B cell (primary cell): ENCODE measurements around the gene COG4. TPM values are rescaled to one million over a fixed set of nuclear protein-coding genes. Genes with fewer than 3 reads are reported as not detected.

ENCODE experiments used
- ATAC-seq: fragments of 200-7000 bp; cut with Tn5 transposase; one replicate; pipeline ENCODE4 v1.10.0; 2021; ENCODE audit warnings: low read depth, mild to moderate bottlenecking, moderate number of reproducible peaks, moderate library complexity
- CTCF ChIA-PET: fragments of 350-600 bp; sonication (Branson Sonifier 250); formaldehyde crosslinking; loops from one replicate; lab custom pipeline; 2021; ENCODE audit warnings: antibody characterized with exemption, inconsistent platforms; lab: Charles Lee
- POLR2A ChIA-PET: fragments of 350-600 bp; sonication (Branson Sonifier 250); formaldehyde crosslinking; loops from one replicate; lab custom pipeline; 2021; ENCODE audit warnings: antibody characterized with exemption; lab: Charles Lee
- DNase-seq: peaks from one replicate; pipeline ENCODE4 v3.0.0; 2013
- H2AFZ ChIP-seq: 2 replicates; pipeline ENCODE4 v1.6.1; 2012; ENCODE audit warnings: mild to moderate bottlenecking, low read depth, low read length; ENCODE audit not compliant: insufficient read depth, poor library complexity, severe bottlenecking
- H3K27ac ChIP-seq, 2 donors: 1 replicate in 1 of 2; 2 replicates in 1 of 2; pipeline ENCODE4 v1.5.1; 2012 to 2013; ENCODE audit warnings: low read length in 2 of 2, mild to moderate bottlenecking in 2 of 2, moderate library complexity in 1 of 2
- H3K27me3 ChIP-seq, 4 experiments: fragments of 200-600 bp in 1 of 4; sonication (generic) in 1 of 4; replicated peaks in 1 of 4; 1 replicate in 2 of 4; 2 replicates in 2 of 4; pipeline versions ENCODE4 v1.6.1 to v1.7.0; 2013 to 2016; ENCODE audit warnings: low read length in 3 of 4, mild to moderate bottlenecking in 2 of 4, mixed read lengths in 1 of 4, moderate library complexity in 1 of 4; ENCODE audit not compliant: insufficient read depth in 4 of 4, control insufficient read depth in 3 of 4; ENCODE audit errors: control extremely low read depth in 1 of 4
- H3K36me3 ChIP-seq, 2 experiments: replicated peaks in 1 of 2; 1 replicate in 1 of 2; 2 replicates in 1 of 2; pipeline versions ENCODE4 v1.6.1 to v1.7.1; 2013; ENCODE audit warnings: low read length in 1 of 2; ENCODE audit not compliant: insufficient read depth in 2 of 2, control insufficient read depth in 1 of 2; ENCODE audit errors: control extremely low read depth in 1 of 2, extremely low read depth in 1 of 2
- H3K4me1 ChIP-seq, 2 donors: fragments of 200-600 bp in 1 of 2; sonication (generic) in 1 of 2; 1 replicate in 1 of 2; 2 replicates in 1 of 2; pipeline versions ENCODE4 v1.5.1 to v1.6.1; 2013 to 2017; ENCODE audit warnings: low read length in 2 of 2; ENCODE audit not compliant: control insufficient read depth in 2 of 2, insufficient read depth in 2 of 2
- H3K4me2 ChIP-seq: replicated peaks from 2 replicates; pipeline ENCODE3; 2012; ENCODE audit warnings: mild to moderate bottlenecking, low read depth, low read length; ENCODE audit not compliant: poor library complexity, severe bottlenecking
- H3K4me3 ChIP-seq, 5 experiments: fragments of 200-600 bp in 1 of 5; sonication (generic) in 1 of 5; 1 replicate in 3 of 5; 2 replicates in 2 of 5; pipeline versions ENCODE4 v1.5.1 to v1.7.0; 2011 to 2016; ENCODE audit warnings: low read length in 4 of 5, mild to moderate bottlenecking in 4 of 5, low read depth in 2 of 5, control low read depth in 1 of 5, moderate library complexity in 1 of 5; ENCODE audit not compliant: insufficient read depth in 1 of 5; ENCODE audit errors: control extremely low read depth in 1 of 5, extremely low read depth in 1 of 5
- H3K79me2 ChIP-seq: fragments of 200-600 bp; sonication (generic); one replicate; pipeline ENCODE4 v1.6.0; 2016; ENCODE audit warnings: low read length; ENCODE audit not compliant: control insufficient read depth, insufficient read depth
- H3K9ac ChIP-seq: fragments of 200-600 bp; sonication (generic); 2 replicates; pipeline ENCODE4 v1.6.1; 2017; ENCODE audit warnings: mild to moderate bottlenecking, low read length, moderate library complexity
- H3K9me3 ChIP-seq, 3 donors: one replicate each; pipeline versions ENCODE4 v1.6.1 to v1.7.1; 2013; ENCODE audit warnings: low read length in 2 of 3; ENCODE audit not compliant: control insufficient read depth in 2 of 3, insufficient read depth in 1 of 3; ENCODE audit errors: control extremely low read depth in 1 of 3
- H4K20me1 ChIP-seq: 2 replicates; pipeline ENCODE4 v1.6.0; 2012; ENCODE audit warnings: mild to moderate bottlenecking, low read length; ENCODE audit not compliant: insufficient read depth, control insufficient read depth, poor library complexity, severe bottlenecking
- H3K27ac Mint-ChIP-seq: one replicate; pipeline ENCODE4 v1.8.0; 2021; ENCODE audit warnings: mixed read lengths
- H3K27me3 Mint-ChIP-seq: one replicate; pipeline ENCODE4 v1.8.0; 2021; ENCODE audit warnings: mixed read lengths
- H3K4me1 Mint-ChIP-seq: one replicate; pipeline ENCODE4 v1.8.0; 2021; ENCODE audit warnings: mixed read lengths
- H3K4me3 Mint-ChIP-seq: one replicate; pipeline ENCODE4 v1.8.0; 2021; ENCODE audit warnings: mixed read lengths
- H3K9me3 Mint-ChIP-seq: one replicate; pipeline ENCODE4 v1.8.0; 2022; ENCODE audit warnings: mixed read lengths; ENCODE audit not compliant: insufficient read depth
- EZH2 ChIP-seq: IDR thresholded peaks from 2 replicates; pipeline ENCODE4 v1.6.1; 2012; ENCODE audit warnings: borderline replicate concordance, low read depth, mild to moderate bottlenecking, moderate library complexity, low read length; ENCODE audit not compliant: insufficient read depth, poor library complexity, severe bottlenecking
- WGBS: methylation state at CpG from one replicate; pipeline ENCODE4 v1.1.5; 2013; ENCODE audit warnings: missing lambda C conversion rate; ENCODE audit not compliant: insufficient coverage; 5-methylcytosine and 5-hydroxymethylcytosine counted together
- intact Hi-C: fragments of 100-400 bp; cut with micrococcal nuclease; formaldehyde crosslinking; loops from one replicate; pipeline ENCODE4 v1.10.0; 2022
- polyA plus RNA-seq: library from polyadenylated mRNA; depleted of rRNA; stranded (reverse); fragments of >200 nt; gene quantifications from 2 replicates; pipeline ENCODE4 v1.2.3, GENCODE V29; 2012
- total RNA-seq, 2 donors: library from RNA; stranded (reverse); fragments of 120-200 nt in 1 of 2; gene quantifications; 1 replicate in 1 of 2; 2 replicates in 1 of 2; pipeline versions ENCODE4 v1.2.3 to v1.2.4, GENCODE V29; 2013 to 2022
- TF ChIP-seq, protein P1 (sequence below): fragments of 200-600 bp; IDR thresholded peaks from one replicate; pipeline ENCODE4 v1.8.0; 2022; ENCODE audit warnings: antibody characterized with exemption, mild to moderate bottlenecking

COG4 gene
- total and polyA plus RNA-seq, 2 donors (not counting 1 experiment from before 2014, with no cell fraction given): 49.4 to 60.6 TPM

DNA sequence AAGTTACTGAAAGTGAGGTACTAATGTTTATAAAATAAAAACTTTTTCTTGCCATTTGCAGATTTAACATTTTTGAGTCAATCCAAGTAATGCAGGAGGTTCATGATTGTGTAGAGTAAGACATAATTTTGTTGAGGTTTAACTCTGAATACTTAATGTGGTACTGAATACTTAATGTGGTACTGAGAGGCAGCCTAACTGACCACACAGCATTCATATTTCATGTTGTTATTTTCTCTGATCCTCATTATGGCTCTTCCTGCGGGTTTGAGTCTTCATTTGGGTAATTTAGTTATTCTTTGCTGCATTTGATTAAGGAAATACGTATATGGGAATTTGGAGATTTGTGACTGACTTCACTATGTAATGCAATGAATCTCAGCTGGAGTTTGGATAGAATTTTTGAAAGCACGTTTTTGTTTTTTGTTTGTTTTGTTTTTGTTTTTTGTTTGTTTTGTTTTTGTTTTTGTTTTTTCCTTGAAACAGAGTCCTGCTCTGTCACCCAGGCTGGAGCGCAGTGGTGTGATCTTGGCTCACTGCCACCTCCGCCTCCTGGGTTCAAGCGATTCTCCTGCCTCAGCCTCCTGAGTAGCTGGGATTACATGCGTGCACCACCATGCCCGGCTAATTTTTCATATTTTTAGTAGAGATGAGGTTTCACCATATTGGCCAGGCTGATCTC, 4.1 kb upstream of the COG4 start:
- H3K4me3 ChIP-seq: no peak overlapping the region
- TF ChIP-seq, protein P1, sequence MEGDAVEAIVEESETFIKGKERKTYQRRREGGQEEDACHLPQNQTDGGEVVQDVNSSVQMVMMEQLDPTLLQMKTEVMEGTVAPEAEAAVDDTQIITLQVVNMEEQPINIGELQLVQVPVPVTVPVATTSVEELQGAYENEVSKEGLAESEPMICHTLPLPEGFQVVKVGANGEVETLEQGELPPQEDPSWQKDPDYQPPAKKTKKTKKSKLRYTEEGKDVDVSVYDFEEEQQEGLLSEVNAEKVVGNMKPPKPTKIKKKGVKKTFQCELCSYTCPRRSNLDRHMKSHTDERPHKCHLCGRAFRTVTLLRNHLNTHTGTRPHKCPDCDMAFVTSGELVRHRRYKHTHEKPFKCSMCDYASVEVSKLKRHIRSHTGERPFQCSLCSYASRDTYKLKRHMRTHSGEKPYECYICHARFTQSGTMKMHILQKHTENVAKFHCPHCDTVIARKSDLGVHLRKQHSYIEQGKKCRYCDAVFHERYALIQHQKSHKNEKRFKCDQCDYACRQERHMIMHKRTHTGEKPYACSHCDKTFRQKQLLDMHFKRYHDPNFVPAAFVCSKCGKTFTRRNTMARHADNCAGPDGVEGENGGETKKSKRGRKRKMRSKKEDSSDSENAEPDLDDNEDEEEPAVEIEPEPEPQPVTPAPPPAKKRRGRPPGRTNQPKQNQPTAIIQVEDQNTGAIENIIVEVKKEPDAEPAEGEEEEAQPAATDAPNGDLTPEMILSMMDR: no peak
- no peak for TF ChIP-seq EZH2
- ChIA-PET POLR2A (interaction anchor here (0.7 kb wide), 1 partner anchor 81 kb away, joined by 4 read pairs; no protein-coding TSS in a partner anchor), CTCF (interaction anchor here (0.7 to 1.9 kb wide), 2 partner anchors 133 to 180 kb away, joined by 3 to 4 read pairs; no protein-coding TSS in a partner anchor)
- DNase-seq (no peak), ATAC-seq (no peak)
- Mint-ChIP-seq H3K27ac (no peak overlapping the region), H3K4me1 (peaks cover 53% of the 10 kb centered on the region), H3K4me3 (no peak overlapping the region), H3K9me3 (no peaks in the 10 kb centered on the region), H3K27me3 (no peaks in the 10 kb centered on the region)
- H3K27me3 ChIP-seq: no peaks in the 10 kb centered on the region
- H4K20me1 ChIP-seq: peaks cover 50% of the 10 kb centered on the region
- H3K4me2 ChIP-seq: no peak overlapping the region
- H3K79me2 ChIP-seq: peaks cover 95% of the 10 kb centered on the region
- H3K4me1 ChIP-seq: peaks cover 21 to 29% of the 10 kb centered on the region in 2 donors
- peaks cover 12 to 55% of the 10 kb centered on the region in 2 experiments for H3K36me3 ChIP-seq
- intact Hi-C loops: loop anchor here (10.0 kb wide), 1 partner anchor 1477 kb away; the partner anchor contains the start of genes DHODH and PKD1L3
- H2AFZ ChIP-seq: no peak overlapping the region
- peak overlapping the region in 1 of 2 donors; percentile 59 for H3K27ac ChIP-seq
- H3K9me3 ChIP-seq: no peaks in the 10 kb centered on the region
- 92% methylated on average over 6 of the region's 8 CpGs for WGBS
- H3K9ac ChIP-seq: no peak overlapping the region

DNA sequence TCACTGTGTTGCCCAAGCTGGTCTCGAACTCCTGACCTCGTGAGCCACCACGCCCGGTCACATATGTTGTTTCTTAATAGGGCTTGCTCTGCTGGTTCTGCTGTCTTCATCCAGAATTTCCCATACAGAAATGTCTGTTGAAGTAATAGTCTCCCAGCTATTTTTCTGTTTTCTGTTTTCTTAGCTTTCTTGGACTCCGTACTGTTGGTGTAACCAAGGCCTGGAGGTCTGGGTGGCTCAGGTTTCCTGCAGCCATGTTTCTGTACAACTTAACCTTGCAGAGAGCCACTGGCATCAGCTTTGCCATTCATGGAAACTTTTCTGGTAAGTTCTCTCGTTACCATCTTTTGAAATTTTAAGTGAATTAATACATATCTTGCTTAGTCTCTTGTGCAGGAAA, 3.0 kb upstream of the COG4 start:
- Mint-ChIP-seq H3K9me3 (no peaks in the 10 kb centered on the region), H3K4me1 (peaks cover 58% of the 10 kb centered on the region), H3K4me3 (peak overlapping the region; percentile 55), H3K27ac (peak overlapping the region; percentile 7), H3K27me3 (no peaks in the 10 kb centered on the region)
- Histone ChIP-seq H3K36me3 (peaks cover 12 to 47% of the 10 kb centered on the region in 2 experiments), H3K27me3 (no peaks in the 10 kb centered on the region), H3K9ac (no peak overlapping the region), H3K4me3 (no peak overlapping the region), H4K20me1 (peaks cover 40% of the 10 kb centered on the region), H3K4me1 (peaks cover 26 to 35% of the 10 kb centered on the region in 2 donors), H2AFZ (no peak overlapping the region), H3K9me3 (no peaks in the 10 kb centered on the region), H3K4me2 (no peak overlapping the region), H3K27ac (peak overlapping the region in 1 of 2 donors; percentile 59), H3K79me2 (peaks cover 93% of the 10 kb centered on the region)
- 85% methylated on average over 1 of the region's 6 CpGs for WGBS
- DNase-seq (no peak), ATAC-seq (no peak)
- ChIA-PET POLR2A (no interaction called here), CTCF (interaction anchor here (1.4 kb wide), 1 partner anchor 274 kb away, joined by 3 read pairs; no protein-coding TSS in a partner anchor)
- intact Hi-C loops: loop anchor here (10.0 kb wide), 1 partner anchor 1478 kb away; the partner anchor contains the start of genes DHODH and PKD1L3
- TF ChIP-seq, protein P1: no peak
- no peak for TF ChIP-seq EZH2
